ENCODE results near the gene RUNX2. TPM values are rescaled to one million over a fixed set of nuclear protein-coding genes. Genes with fewer than 3 reads are reported as not detected.
"Not testable (repeated sequence)": the region's sequence is repeated elsewhere in the genome, so short reads cannot be mapped to it uniquely, and the experiment has no call there.

Gene RUNX2
- total RNA-seq (2021; ENCODE audit: unreplicated experiment) = 7.0 TPM
- polyA plus RNA-seq (2012; ENCODE audit: insufficient read length) = 2.9 TPM
- percentile 54 among the genes with signal in this experiment for Bru-seq, nascent RNA
- percentile 47 among the genes with signal in this experiment for BruChase-seq, experiment 1, labeled RNA remaining after a 2-hour chase
- BruChase-seq, experiment 2, labeled RNA remaining after a 6-hour chase = percentile 42 among the genes with signal in this experiment
- long read RNA-seq, partial matches to known transcripts = 0 of 10 reads
- long read RNA-seq, other reads (novel, unspliced or antisense) = 10 of 10 reads

- no peak for DNase-seq (ENCODE audit: low read depth, low spot score)
- in situ Hi-C loops (cut with HindIII; ENCODE audit: low pct_unique_long_range_greater_than_20kb, low sequenced_read_pairs) = no loop called here
- intact Hi-C loops (cut with micrococcal nuclease; ENCODE audit: unreplicated experiment) = no loop called here
- no peak within 1 kb of the TSS for H3K27ac ChIP-seq (ENCODE audit: low read length)
- TF ChIP-seq SIN3A (IDR thresholded peaks at IDR 0.05; ENCODE audit: borderline replicate concordance, insufficient read depth, low read depth, low read length) (no peak), POLR2AphosphoS5 (IDR thresholded peaks at IDR 0.05; ENCODE audit: low read depth, low read length) (no peak), CTCF (IDR thresholded peaks at IDR 0.05) (no peak), TCF7L2 (IDR thresholded peaks at IDR 0.05; ENCODE audit: low read depth, low read length) (no peak)
- TF ChIP-seq, protein P1, sequence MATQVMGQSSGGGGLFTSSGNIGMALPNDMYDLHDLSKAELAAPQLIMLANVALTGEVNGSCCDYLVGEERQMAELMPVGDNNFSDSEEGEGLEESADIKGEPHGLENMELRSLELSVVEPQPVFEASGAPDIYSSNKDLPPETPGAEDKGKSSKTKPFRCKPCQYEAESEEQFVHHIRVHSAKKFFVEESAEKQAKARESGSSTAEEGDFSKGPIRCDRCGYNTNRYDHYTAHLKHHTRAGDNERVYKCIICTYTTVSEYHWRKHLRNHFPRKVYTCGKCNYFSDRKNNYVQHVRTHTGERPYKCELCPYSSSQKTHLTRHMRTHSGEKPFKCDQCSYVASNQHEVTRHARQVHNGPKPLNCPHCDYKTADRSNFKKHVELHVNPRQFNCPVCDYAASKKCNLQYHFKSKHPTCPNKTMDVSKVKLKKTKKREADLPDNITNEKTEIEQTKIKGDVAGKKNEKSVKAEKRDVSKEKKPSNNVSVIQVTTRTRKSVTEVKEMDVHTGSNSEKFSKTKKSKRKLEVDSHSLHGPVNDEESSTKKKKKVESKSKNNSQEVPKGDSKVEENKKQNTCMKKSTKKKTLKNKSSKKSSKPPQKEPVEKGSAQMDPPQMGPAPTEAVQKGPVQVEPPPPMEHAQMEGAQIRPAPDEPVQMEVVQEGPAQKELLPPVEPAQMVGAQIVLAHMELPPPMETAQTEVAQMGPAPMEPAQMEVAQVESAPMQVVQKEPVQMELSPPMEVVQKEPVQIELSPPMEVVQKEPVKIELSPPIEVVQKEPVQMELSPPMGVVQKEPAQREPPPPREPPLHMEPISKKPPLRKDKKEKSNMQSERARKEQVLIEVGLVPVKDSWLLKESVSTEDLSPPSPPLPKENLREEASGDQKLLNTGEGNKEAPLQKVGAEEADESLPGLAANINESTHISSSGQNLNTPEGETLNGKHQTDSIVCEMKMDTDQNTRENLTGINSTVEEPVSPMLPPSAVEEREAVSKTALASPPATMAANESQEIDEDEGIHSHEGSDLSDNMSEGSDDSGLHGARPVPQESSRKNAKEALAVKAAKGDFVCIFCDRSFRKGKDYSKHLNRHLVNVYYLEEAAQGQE (IDR thresholded peaks at IDR 0.05; ENCODE audit: insufficient read depth in 1 of 2, low read depth in 2 of 2, low read length in 1 of 2) = no peak
- no TSS peak for BruUV-seq (replicated peaks)
- H3K9me3 ChIP-seq (ENCODE audit: control insufficient read depth, insufficient read depth, low read depth, low read length) = no peaks in the 10 kb centered on the region
- H3K36me3 ChIP-seq (ENCODE audit: control insufficient read depth, insufficient read depth, low read length) = no peaks in the 10 kb centered on the region
- H3K4me3 ChIP-seq (ENCODE audit: low read depth in 2 of 2, low read length in 2 of 2) = no peak within 1 kb of the TSS
- no peaks in the 10 kb centered on the region for H3K27me3 ChIP-seq (ENCODE audit: control insufficient read depth, insufficient read depth, low read length)
- ChIA-PET CTCF (no interaction called here), POLR2A (no interaction called here)
- no peak for ATAC-seq
- H3K4me1 ChIP-seq (ENCODE audit: control insufficient read depth, insufficient read depth, low read length) = no peaks in the 10 kb centered on the region; the same call in none of the 2 replicates
Observed at GRCh38 chr6:45327956-45328522, at the start of gene RUNX2. Gene RUNX2, plus strand, starts transcription at chr6:45328330. Its CDS starts 397 bp downstream, at chr6:45328727.

- Histone ChIP-seq H3K27me3 (ENCODE audit: control insufficient read depth, insufficient read depth, low read length) (no peaks in the 10 kb centered on the region), H3K27ac (ENCODE audit: low read length) (no peak overlapping the region), H3K9me3 (ENCODE audit: control insufficient read depth, insufficient read depth, low read depth, low read length) (no peaks in the 10 kb centered on the region), H3K36me3 (ENCODE audit: control insufficient read depth, insufficient read depth, low read length) (no peaks in the 10 kb centered on the region), H3K4me1 (ENCODE audit: control insufficient read depth, insufficient read depth, low read length) (no peaks in the 10 kb centered on the region), H3K4me3 (ENCODE audit: low read depth in 2 of 2, low read length in 2 of 2) (no peak overlapping the region)
- in situ Hi-C loops (cut with HindIII; ENCODE audit: low pct_unique_long_range_greater_than_20kb, low sequenced_read_pairs) = no loop called here
- ChIA-PET POLR2A (no interaction called here), CTCF (no interaction called here)
- DNase-seq (ENCODE audit: low read depth, low spot score) (no peak), ATAC-seq (no peak)
- BruUV-seq (replicated peaks) = no TSS peak
- intact Hi-C loops (cut with micrococcal nuclease; ENCODE audit: unreplicated experiment) = no loop called here
- TF ChIP-seq, protein P1 (IDR thresholded peaks at IDR 0.05; ENCODE audit: insufficient read depth in 1 of 2, low read depth in 2 of 2, low read length in 1 of 2) = no peak
- TF ChIP-seq TCF7L2 (IDR thresholded peaks at IDR 0.05; ENCODE audit: low read depth, low read length) = no peak
- TF ChIP-seq SIN3A (IDR thresholded peaks at IDR 0.05; ENCODE audit: borderline replicate concordance, insufficient read depth, low read depth, low read length) = no peak
- no peak for TF ChIP-seq POLR2AphosphoS5 (IDR thresholded peaks at IDR 0.05; ENCODE audit: low read depth, low read length)
- TF ChIP-seq CTCF (IDR thresholded peaks at IDR 0.05) = no peak
Observed at GRCh38 chr6:45278367-45278766, 49.8 kb upstream of the RUNX2 start.

DNA sequence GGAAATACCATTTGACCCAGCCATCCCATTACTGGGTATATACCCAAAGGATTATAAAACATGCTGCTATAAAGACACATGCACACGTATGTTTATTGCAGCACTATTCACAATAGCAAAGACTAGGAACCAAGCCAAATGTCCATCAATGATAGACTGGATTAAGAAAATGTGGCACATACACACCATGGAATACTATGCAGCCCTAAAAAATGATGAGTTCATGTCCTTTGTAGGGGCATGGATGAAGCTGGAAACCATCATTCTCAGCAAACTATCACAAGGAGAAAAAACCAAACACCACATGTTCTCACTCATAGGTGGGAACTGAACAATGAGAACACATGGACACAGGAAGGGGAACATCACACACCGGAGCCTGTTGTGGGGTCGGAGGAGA, 41.4 kb upstream of the RUNX2 start:
- BruUV-seq (replicated peaks); intact Hi-C loops (cut with micrococcal nuclease; ENCODE audit: unreplicated experiment): not testable (repeated sequence)

More for the DNA sequence above, 41.4 kb upstream of the RUNX2 start:
- H3K27me3 ChIP-seq (ENCODE audit: control insufficient read depth, insufficient read depth, low read length); H3K4me3 ChIP-seq (ENCODE audit: low read depth in 2 of 2, low read length in 2 of 2); in situ Hi-C loops (cut with HindIII; ENCODE audit: low pct_unique_long_range_greater_than_20kb, low sequenced_read_pairs); H3K36me3 ChIP-seq (ENCODE audit: control insufficient read depth, insufficient read depth, low read length); H3K9me3 ChIP-seq (ENCODE audit: control insufficient read depth, insufficient read depth, low read depth, low read length); H3K4me1 ChIP-seq (ENCODE audit: control insufficient read depth, insufficient read depth, low read length); CTCF ChIA-PET; DNase-seq (ENCODE audit: low read depth, low spot score); ATAC-seq; H3K27ac ChIP-seq (ENCODE audit: low read length); POLR2A ChIA-PET: not testable (repeated sequence)
